ENCODE data around the gene INAVA.

INAVA gene

GRCh38 chr1:200904772-200905171 lies 10.1 kb downstream of the INAVA start:
- H4K20me1 ChIP-seq (ENCODE audit: insufficient read depth, low read length), result no peaks in the 10 kb centered on the region
- H3K4me3 ChIP-seq (ENCODE audit: low read depth in 1 of 2, low read length in 2 of 2), result no peak overlapping the region
- no peaks in the 10 kb centered on the region for H3K79me2 ChIP-seq (ENCODE audit: insufficient read depth, low read length)
- DNase-seq (no peak), ATAC-seq (ENCODE audit: insufficient read depth, low read depth) (no peak)
- no peak overlapping the region for H3K4me2 ChIP-seq (ENCODE audit: insufficient read depth, low read length)
- no peaks in the 10 kb centered on the region for H3K36me3 ChIP-seq (ENCODE audit: insufficient read depth, low read length)
- no peak overlapping the region for H3K27ac ChIP-seq (ENCODE audit: low read length)
- no peaks in the 10 kb centered on the region for H3K27me3 ChIP-seq (ENCODE audit: insufficient read depth, low read length, poor library complexity)
- no peak overlapping the region for H3K9ac ChIP-seq (ENCODE audit: low read depth, low read length)
- peaks cover 17% of the 10 kb centered on the region for H3K4me1 ChIP-seq (ENCODE audit: insufficient read depth, low read length)
- TF ChIP-seq EZH2 (IDR thresholded peaks at IDR 0.05; ENCODE audit: borderline replicate concordance, low read depth, low read length, severe bottlenecking) (no peak), CTCF (IDR thresholded peaks at IDR 0.05; ENCODE audit: borderline replicate concordance, extremely low read depth, low read length, poor library complexity, severe bottlenecking) (no peak)
- no peaks in the 10 kb centered on the region for H3K9me3 ChIP-seq (ENCODE audit: insufficient read depth, low read length, severe bottlenecking)
- no peak overlapping the region for H2AFZ ChIP-seq (ENCODE audit: low read depth, low read length)

GRCh38 chr1:200905411-200906052 lies 10.8 kb downstream of the INAVA start:
- Histone ChIP-seq H2AFZ (ENCODE audit: low read depth, low read length) (no peak overlapping the region), H3K4me1 (ENCODE audit: insufficient read depth, low read length) (peaks cover 17% of the 10 kb centered on the region), H3K27ac (ENCODE audit: low read length) (peak overlapping the region; percentile 16; the same call in 1 of the 2 replicates), H3K9me3 (ENCODE audit: insufficient read depth, low read length, severe bottlenecking) (no peaks in the 10 kb centered on the region), H3K4me2 (ENCODE audit: insufficient read depth, low read length) (no peak overlapping the region), H4K20me1 (ENCODE audit: insufficient read depth, low read length) (no peaks in the 10 kb centered on the region), H3K4me3 (ENCODE audit: low read depth in 1 of 2, low read length in 2 of 2) (no peak overlapping the region), H3K27me3 (ENCODE audit: insufficient read depth, low read length, poor library complexity) (no peaks in the 10 kb centered on the region), H3K9ac (ENCODE audit: low read depth, low read length) (no peak overlapping the region), H3K79me2 (ENCODE audit: insufficient read depth, low read length) (no peaks in the 10 kb centered on the region), H3K36me3 (ENCODE audit: insufficient read depth, low read length) (no peaks in the 10 kb centered on the region)
- DNase-seq, result peak; percentile 57
- TF ChIP-seq CTCF (IDR thresholded peaks at IDR 0.05; ENCODE audit: borderline replicate concordance, extremely low read depth, low read length, poor library complexity, severe bottlenecking) (no peak), EZH2 (IDR thresholded peaks at IDR 0.05; ENCODE audit: borderline replicate concordance, low read depth, low read length, severe bottlenecking) (no peak)
- ATAC-seq (ENCODE audit: insufficient read depth, low read depth), result peak; percentile 97

GRCh38 chr1:200906491-200906890 lies 11.8 kb downstream of the INAVA start:
- no peaks in the 10 kb centered on the region for H3K79me2 ChIP-seq (ENCODE audit: insufficient read depth, low read length)
- no peaks in the 10 kb centered on the region for H4K20me1 ChIP-seq (ENCODE audit: insufficient read depth, low read length)
- DNase-seq (no peak), ATAC-seq (ENCODE audit: insufficient read depth, low read depth) (no peak)
- H3K4me1 ChIP-seq (ENCODE audit: insufficient read depth, low read length), result peaks cover 17% of the 10 kb centered on the region
- no peak overlapping the region for H2AFZ ChIP-seq (ENCODE audit: low read depth, low read length)
- no peaks in the 10 kb centered on the region for H3K27me3 ChIP-seq (ENCODE audit: insufficient read depth, low read length, poor library complexity)
- no peak for TF ChIP-seq EZH2 (IDR thresholded peaks at IDR 0.05; ENCODE audit: borderline replicate concordance, low read depth, low read length, severe bottlenecking)
- no peak for TF ChIP-seq CTCF (IDR thresholded peaks at IDR 0.05; ENCODE audit: borderline replicate concordance, extremely low read depth, low read length, poor library complexity, severe bottlenecking)
- H3K27ac ChIP-seq (ENCODE audit: low read length), result no peak overlapping the region
- H3K36me3 ChIP-seq (ENCODE audit: insufficient read depth, low read length), result no peaks in the 10 kb centered on the region
- H3K4me2 ChIP-seq (ENCODE audit: insufficient read depth, low read length), result no peak overlapping the region
- no peak overlapping the region for H3K9ac ChIP-seq (ENCODE audit: low read depth, low read length)
- H3K4me3 ChIP-seq (ENCODE audit: low read depth in 1 of 2, low read length in 2 of 2), result no peak overlapping the region
- H3K9me3 ChIP-seq (ENCODE audit: insufficient read depth, low read length, severe bottlenecking), result no peaks in the 10 kb centered on the region

Data from DND-41 (cell line).